Measurements from ENCODE around the gene VAV1.

- TF ChIP-seq CTCF (IDR thresholded peaks at IDR 0.05; ENCODE audit: borderline replicate concordance, extremely low read depth, low read length, poor library complexity, severe bottlenecking) (no peak), EZH2 (IDR thresholded peaks at IDR 0.05; ENCODE audit: borderline replicate concordance, low read depth, low read length, severe bottlenecking) (no peak)
Observed at GRCh38 chr19:6725513-6726231, 46.8 kb upstream of the VAV1 start.

All from DND-41 (cell line).